Breast epithelium (tissue), 4 donors: Measurements from ENCODE around the gene SRGN. TPM values are rescaled to one million over a fixed set of nuclear protein-coding genes. Genes with fewer than 3 reads are reported as not detected.

Experiments used
- DNase-seq, 2 donors: peaks; one replicate each; pipeline ENCODE4 v3.0.0-alpha.2; 2019; ENCODE audit warnings: low spot score in 2 of 2
- H3K27ac ChIP-seq, 2 donors: fragments of 200-600 bp; sonication (generic) in 1 of 2; one replicate each; pipeline ENCODE4 v1.5.1; 2016 to 2019; ENCODE audit warnings: mild to moderate bottlenecking in 1 of 2
- H3K27me3 ChIP-seq, 2 donors: fragments of 200-600 bp; sonication (generic) in 1 of 2; one replicate each; pipeline versions ENCODE4 v1.5.1 to v1.6.0; 2017 to 2019; ENCODE audit warnings: control low read depth in 1 of 2, mild to moderate bottlenecking in 1 of 2
- H3K36me3 ChIP-seq: fragments of 200-600 bp; one replicate; pipeline ENCODE4 v1.5.1; 2019
- H3K4me1 ChIP-seq, 2 donors: fragments of 200-600 bp; sonication (generic); one replicate each; pipeline ENCODE4 v1.5.1; 2016 to 2019; ENCODE audit warnings: control low read depth in 1 of 2
- H3K4me3 ChIP-seq, 3 donors: fragments of 200-600 bp; sonication (generic); 1 replicate in 2 of 3; 2 replicates in 1 of 3; pipeline ENCODE4 v1.5.1; 2016 to 2019; ENCODE audit warnings: mild to moderate bottlenecking in 3 of 3, moderate library complexity in 2 of 3
- H3K9me3 ChIP-seq, 2 donors: fragments of 200-600 bp; sonication (generic) in 1 of 2; one replicate each; pipeline ENCODE4 v1.5.1; 2016 to 2019; ENCODE audit warnings: control low read depth in 1 of 2
- CTCF ChIP-seq, 3 donors: fragments of 450-650 bp; IDR thresholded peaks; one replicate each; pipeline ENCODE4 v1.5.1; 2016 to 2017; ENCODE audit warnings: antibody characterized with exemption in 3 of 3, mild to moderate bottlenecking in 3 of 3, moderate library complexity in 3 of 3
- POLR2A ChIP-seq: fragments of 450-650 bp; IDR thresholded peaks from one replicate; pipeline ENCODE4 v1.6.1; 2016; ENCODE audit warnings: antibody characterized with exemption, mild to moderate bottlenecking, moderate library complexity
- POLR2AphosphoS5 ChIP-seq, 3 donors: sonication (generic); formaldehyde crosslinking; IDR thresholded peaks; one replicate each; pipeline ENCODE4 v1.6.1; 2017; ENCODE audit warnings: antibody characterized with exemption in 3 of 3
- intact Hi-C: fragments of 100-400 bp; cut with DNase I; formaldehyde crosslinking; loops from one replicate; pipeline ENCODE4 v1.15.1; 2023; ENCODE audit warnings: low total_unique reads
- total RNA-seq, 3 donors: library from RNA; depleted of rRNA; stranded (reverse); fragments of >200 nt; gene quantifications; one replicate each; pipeline ENCODE4 v1.1.0, GENCODE V29; 2016

Gene SRGN
- total RNA-seq, 3 donors from 2014 or later: 97.2 to 208 (median 114) TPM

GRCh38 chr10:69067189-69067588 is 20.7 kb upstream of the SRGN start:
- H3K27me3 ChIP-seq: no peaks in the 10 kb centered on the region
- no peaks in the 10 kb centered on the region for H3K36me3 ChIP-seq
- no peaks in the 10 kb centered on the region for H3K4me1 ChIP-seq
- no peak overlapping the region for H3K4me3 ChIP-seq
- H3K9me3 ChIP-seq: no peaks in the 10 kb centered on the region
- no peak for DNase-seq
- H3K27ac ChIP-seq: no peak overlapping the region
- no peak for TF ChIP-seq POLR2AphosphoS5 (IDR thresholded peaks at IDR 0.05)
- TF ChIP-seq CTCF (IDR thresholded peaks at IDR 0.05): no peak
- intact Hi-C loops: no loop called here

- Histone ChIP-seq H3K36me3 (no peaks in the 10 kb centered on the region), H3K9me3 (no peaks in the 10 kb centered on the region), H3K27me3 (no peaks in the 10 kb centered on the region), H3K4me3 (no peak overlapping the region), H3K27ac (no peak overlapping the region), H3K4me1 (no peaks in the 10 kb centered on the region)
- intact Hi-C loops: loop anchor here (1.0 kb wide), 1 partner anchor 33 kb away; no protein-coding TSS in a partner anchor
- TF ChIP-seq POLR2AphosphoS5 (IDR thresholded peaks at IDR 0.05): no peak
- TF ChIP-seq POLR2A: no peak
- DNase-seq: no peak
Measured at GRCh38 chr10:69068549-69068948, 19.4 kb upstream of the SRGN start.

- Histone ChIP-seq H3K27ac (no peak overlapping the region), H3K4me1 (no peaks in the 10 kb centered on the region), H3K27me3 (no peaks in the 10 kb centered on the region), H3K36me3 (no peaks in the 10 kb centered on the region), H3K9me3 (no peaks in the 10 kb centered on the region), H3K4me3 (no peak overlapping the region)
- intact Hi-C loops: no loop called here
- DNase-seq: no peak
- TF ChIP-seq POLR2A: no peak
- TF ChIP-seq POLR2AphosphoS5 (IDR thresholded peaks at IDR 0.05): no peak
- no peak for TF ChIP-seq CTCF (IDR thresholded peaks at IDR 0.05)
Measured at GRCh38 chr10:69069090-69070042, 18.5 kb upstream of the SRGN start.

GRCh38 chr10:69070951-69071350 is 17.0 kb upstream of the SRGN start:
- H3K4me3 ChIP-seq: no peak overlapping the region
- intact Hi-C loops: no loop called here

GRCh38 chr10:69071610-69072009 is 16.3 kb upstream of the SRGN start:
- no peak overlapping the region for H3K4me3 ChIP-seq

More at GRCh38 chr10:69070951-69071350, 17.0 kb upstream of the SRGN start:
- TF ChIP-seq POLR2A (no peak), CTCF (IDR thresholded peaks at IDR 0.05) (no peak), POLR2AphosphoS5 (IDR thresholded peaks at IDR 0.05) (no peak)
- Histone ChIP-seq H3K36me3 (no peaks in the 10 kb centered on the region), H3K27ac (no peak overlapping the region), H3K4me1 (no peaks in the 10 kb centered on the region), H3K27me3 (no peaks in the 10 kb centered on the region), H3K9me3 (no peaks in the 10 kb centered on the region)
- no peak for DNase-seq

More at GRCh38 chr10:69071610-69072009, 16.3 kb upstream of the SRGN start:
- H3K4me1 ChIP-seq: no peaks in the 10 kb centered on the region
- no peaks in the 10 kb centered on the region for H3K27me3 ChIP-seq
- TF ChIP-seq CTCF (IDR thresholded peaks at IDR 0.05): no peak
- TF ChIP-seq POLR2AphosphoS5 (IDR thresholded peaks at IDR 0.05): no peak
- H3K27ac ChIP-seq: no peak overlapping the region
- H3K36me3 ChIP-seq: no peaks in the 10 kb centered on the region
- DNase-seq: no peak
- no peaks in the 10 kb centered on the region for H3K9me3 ChIP-seq
- intact Hi-C loops: no loop called here
